ENCODE results near the gene CCDC137. TPM values are rescaled to one million over a fixed set of nuclear protein-coding genes. Genes with fewer than 3 reads are reported as not detected.

CCDC137 gene
- total and polyA plus RNA-seq, 2 of the 13 experiments (the other 11 are each of a cell fraction or from before 2014, with no cell fraction given) = 14.6 to 39.1 TPM

DNA sequence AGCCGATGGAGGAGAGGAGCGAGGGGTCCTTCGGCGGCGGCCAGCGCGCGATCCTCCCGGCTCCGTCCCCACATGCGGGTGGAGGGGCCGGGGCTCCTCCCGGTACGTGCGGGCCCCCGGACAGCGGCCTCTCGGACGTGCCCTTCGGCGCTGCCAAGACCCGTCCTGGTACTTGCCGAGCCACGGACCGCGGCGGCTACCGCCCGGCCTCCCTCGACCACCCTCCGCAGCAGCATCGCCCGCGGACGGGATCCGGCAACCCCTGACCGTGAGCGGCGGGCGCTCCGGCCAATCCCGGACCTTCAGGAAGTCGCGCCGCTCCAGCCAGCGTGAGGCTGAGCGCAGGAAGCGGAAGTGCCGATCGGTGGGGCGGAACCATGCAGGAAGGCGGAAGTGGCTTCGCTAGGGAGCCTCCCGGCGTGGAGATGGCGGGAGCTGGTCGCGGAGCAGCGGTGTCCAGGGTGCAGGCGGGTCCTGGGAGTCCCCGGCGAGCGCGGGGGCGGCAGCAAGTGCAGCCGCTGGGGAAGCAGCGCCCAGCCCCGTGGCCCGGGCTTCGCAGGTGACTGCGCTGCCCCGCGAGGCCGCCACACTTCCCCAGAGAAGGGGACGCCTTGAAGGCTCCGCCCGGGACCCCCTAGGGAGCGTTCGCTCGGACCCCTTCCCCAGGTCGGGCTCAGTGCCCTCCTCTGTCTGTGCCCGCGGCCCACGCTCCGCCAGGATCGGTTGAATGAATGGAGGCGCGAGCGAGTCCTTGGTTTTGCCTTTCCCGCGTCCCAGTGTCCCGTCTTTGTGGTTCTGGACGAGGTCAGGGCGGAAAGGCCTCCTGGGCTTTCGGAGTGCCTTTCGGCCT lies at the start of gene CCDC137, which contains the start of gene OXLD1 (continued):
- TF ChIP-seq, protein P1, sequence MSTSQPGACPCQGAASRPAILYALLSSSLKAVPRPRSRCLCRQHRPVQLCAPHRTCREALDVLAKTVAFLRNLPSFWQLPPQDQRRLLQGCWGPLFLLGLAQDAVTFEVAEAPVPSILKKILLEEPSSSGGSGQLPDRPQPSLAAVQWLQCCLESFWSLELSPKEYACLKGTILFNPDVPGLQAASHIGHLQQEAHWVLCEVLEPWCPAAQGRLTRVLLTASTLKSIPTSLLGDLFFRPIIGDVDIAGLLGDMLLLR (CRISPR knock-in tag; IDR thresholded peaks at IDR 0.05) = peak; percentile 71; the same call in 1 of the 2 replicates
- TF ChIP-seq, protein P2, sequence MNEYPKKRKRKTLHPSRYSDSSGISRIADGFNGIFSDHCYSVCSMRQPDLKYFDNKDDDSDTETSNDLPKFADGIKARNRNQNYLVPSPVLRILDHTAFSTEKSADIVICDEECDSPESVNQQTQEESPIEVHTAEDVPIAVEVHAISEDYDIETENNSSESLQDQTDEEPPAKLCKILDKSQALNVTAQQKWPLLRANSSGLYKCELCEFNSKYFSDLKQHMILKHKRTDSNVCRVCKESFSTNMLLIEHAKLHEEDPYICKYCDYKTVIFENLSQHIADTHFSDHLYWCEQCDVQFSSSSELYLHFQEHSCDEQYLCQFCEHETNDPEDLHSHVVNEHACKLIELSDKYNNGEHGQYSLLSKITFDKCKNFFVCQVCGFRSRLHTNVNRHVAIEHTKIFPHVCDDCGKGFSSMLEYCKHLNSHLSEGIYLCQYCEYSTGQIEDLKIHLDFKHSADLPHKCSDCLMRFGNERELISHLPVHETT (CRISPR knock-in tag; conservative IDR thresholded peaks at IDR 0.05) = peak; percentile 33; the same call in 1 of the 2 replicates
- TF ChIP-seq CBX5 (CRISPR knock-in tag; IDR thresholded peaks at IDR 0.05; ENCODE audit: borderline replicate concordance) (no peak; the same call in 1 of the 2 replicates), IKZF4 (CRISPR knock-in tag; IDR thresholded peaks at IDR 0.05; ENCODE audit: borderline replicate concordance, low read depth, not compliant biosample characterization) (no peak), SMYD3 (CRISPR knock-in tag; IDR thresholded peaks at IDR 0.05) (no peak)
- TF ChIP-seq, protein P3, sequence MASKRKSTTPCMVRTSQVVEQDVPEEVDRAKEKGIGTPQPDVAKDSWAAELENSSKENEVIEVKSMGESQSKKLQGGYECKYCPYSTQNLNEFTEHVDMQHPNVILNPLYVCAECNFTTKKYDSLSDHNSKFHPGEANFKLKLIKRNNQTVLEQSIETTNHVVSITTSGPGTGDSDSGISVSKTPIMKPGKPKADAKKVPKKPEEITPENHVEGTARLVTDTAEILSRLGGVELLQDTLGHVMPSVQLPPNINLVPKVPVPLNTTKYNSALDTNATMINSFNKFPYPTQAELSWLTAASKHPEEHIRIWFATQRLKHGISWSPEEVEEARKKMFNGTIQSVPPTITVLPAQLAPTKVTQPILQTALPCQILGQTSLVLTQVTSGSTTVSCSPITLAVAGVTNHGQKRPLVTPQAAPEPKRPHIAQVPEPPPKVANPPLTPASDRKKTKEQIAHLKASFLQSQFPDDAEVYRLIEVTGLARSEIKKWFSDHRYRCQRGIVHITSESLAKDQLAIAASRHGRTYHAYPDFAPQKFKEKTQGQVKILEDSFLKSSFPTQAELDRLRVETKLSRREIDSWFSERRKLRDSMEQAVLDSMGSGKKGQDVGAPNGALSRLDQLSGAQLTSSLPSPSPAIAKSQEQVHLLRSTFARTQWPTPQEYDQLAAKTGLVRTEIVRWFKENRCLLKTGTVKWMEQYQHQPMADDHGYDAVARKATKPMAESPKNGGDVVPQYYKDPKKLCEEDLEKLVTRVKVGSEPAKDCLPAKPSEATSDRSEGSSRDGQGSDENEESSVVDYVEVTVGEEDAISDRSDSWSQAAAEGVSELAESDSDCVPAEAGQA (IDR thresholded peaks at IDR 0.05; ENCODE audit: low read depth) = peak; percentile 87
- TF ChIP-seq, protein P3 (CRISPR knock-in tag; IDR thresholded peaks at IDR 0.05; ENCODE audit: borderline replicate concordance) = peak; percentile 27; the same call in 1 of the 2 replicates
- TF ChIP-seq, protein P4, sequence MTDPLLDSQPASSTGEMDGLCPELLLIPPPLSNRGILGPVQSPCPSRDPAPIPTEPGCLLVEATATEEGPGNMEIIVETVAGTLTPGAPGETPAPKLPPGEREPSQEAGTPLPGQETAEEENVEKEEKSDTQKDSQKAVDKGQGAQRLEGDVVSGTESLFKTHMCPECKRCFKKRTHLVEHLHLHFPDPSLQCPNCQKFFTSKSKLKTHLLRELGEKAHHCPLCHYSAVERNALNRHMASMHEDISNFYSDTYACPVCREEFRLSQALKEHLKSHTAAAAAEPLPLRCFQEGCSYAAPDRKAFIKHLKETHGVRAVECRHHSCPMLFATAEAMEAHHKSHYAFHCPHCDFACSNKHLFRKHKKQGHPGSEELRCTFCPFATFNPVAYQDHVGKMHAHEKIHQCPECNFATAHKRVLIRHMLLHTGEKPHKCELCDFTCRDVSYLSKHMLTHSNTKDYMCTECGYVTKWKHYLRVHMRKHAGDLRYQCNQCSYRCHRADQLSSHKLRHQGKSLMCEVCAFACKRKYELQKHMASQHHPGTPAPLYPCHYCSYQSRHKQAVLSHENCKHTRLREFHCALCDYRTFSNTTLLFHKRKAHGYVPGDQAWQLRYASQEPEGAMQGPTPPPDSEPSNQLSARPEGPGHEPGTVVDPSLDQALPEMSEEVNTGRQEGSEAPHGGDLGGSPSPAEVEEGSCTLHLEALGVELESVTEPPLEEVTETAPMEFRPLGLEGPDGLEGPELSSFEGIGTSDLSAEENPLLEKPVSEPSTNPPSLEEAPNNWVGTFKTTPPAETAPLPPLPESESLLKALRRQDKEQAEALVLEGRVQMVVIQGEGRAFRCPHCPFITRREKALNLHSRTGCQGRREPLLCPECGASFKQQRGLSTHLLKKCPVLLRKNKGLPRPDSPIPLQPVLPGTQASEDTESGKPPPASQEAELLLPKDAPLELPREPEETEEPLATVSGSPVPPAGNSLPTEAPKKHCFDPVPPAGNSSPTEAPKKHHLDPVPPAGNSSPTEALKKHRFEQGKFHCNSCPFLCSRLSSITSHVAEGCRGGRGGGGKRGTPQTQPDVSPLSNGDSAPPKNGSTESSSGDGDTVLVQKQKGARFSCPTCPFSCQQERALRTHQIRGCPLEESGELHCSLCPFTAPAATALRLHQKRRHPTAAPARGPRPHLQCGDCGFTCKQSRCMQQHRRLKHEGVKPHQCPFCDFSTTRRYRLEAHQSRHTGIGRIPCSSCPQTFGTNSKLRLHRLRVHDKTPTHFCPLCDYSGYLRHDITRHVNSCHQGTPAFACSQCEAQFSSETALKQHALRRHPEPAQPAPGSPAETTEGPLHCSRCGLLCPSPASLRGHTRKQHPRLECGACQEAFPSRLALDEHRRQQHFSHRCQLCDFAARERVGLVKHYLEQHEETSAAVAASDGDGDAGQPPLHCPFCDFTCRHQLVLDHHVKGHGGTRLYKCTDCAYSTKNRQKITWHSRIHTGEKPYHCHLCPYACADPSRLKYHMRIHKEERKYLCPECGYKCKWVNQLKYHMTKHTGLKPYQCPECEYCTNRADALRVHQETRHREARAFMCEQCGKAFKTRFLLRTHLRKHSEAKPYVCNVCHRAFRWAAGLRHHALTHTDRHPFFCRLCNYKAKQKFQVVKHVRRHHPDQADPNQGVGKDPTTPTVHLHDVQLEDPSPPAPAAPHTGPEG (CRISPR knock-in tag; IDR thresholded peaks at IDR 0.05) = no peak; the same call in 1 of the 2 replicates
- TF ChIP-seq, protein P5, sequence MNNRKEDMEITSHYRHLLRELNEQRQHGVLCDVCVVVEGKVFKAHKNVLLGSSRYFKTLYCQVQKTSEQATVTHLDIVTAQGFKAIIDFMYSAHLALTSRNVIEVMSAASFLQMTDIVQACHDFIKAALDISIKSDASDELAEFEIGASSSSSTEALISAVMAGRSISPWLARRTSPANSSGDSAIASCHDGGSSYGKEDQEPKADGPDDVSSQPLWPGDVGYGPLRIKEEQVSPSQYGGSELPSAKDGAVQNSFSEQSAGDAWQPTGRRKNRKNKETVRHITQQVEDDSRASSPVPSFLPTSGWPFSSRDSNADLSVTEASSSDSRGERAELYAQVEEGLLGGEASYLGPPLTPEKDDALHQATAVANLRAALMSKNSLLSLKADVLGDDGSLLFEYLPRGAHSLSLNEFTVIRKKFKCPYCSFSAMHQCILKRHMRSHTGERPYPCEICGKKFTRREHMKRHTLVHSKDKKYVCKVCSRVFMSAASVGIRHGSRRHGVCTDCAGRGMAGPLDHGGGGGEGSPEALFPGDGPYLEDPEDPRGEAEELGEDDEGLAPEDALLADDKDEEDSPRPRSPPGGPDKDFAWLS (CRISPR knock-in tag; IDR thresholded peaks at IDR 0.05; ENCODE audit: borderline replicate concordance) = no peak
